A549 (cell line): ENCODE measurements around the gene MYO7A. TPM values are rescaled to one million over a fixed set of nuclear protein-coding genes. Genes with fewer than 3 reads are reported as not detected.

Source experiments
- ATAC-seq, 2 experiments: fragments of 200-7000 bp in 1 of 2; fragments of >200 bp in 1 of 2; cut with Nextera tagmentation in 1 of 2; cut with Tn5 transposase in 1 of 2; 3 replicates each; pipeline versions ENCODE4 v1.8.0 to v1.9.1; 2018 to 2020; ENCODE audit warnings: mild to moderate bottlenecking in 1 of 2, moderate library complexity in 1 of 2
- CTCF ChIA-PET: fragments of 300-600 bp; sonication (Branson Sonifier 250); formaldehyde crosslinking; extraction: SDS; loops from one replicate; lab custom pipeline; 2021; ENCODE audit warnings: antibody characterized with exemption, inconsistent platforms; lab: Yijun Ruan, JAX
- POLR2A ChIA-PET: fragments of 350-600 bp; formaldehyde crosslinking; extraction: SDS; loops from one replicate; lab custom pipeline; 2021; ENCODE audit warnings: antibody characterized with exemption, inconsistent platforms; lab: Yijun Ruan, JAX
- DNase-seq, 2 experiments: peaks; one replicate each; pipeline versions ENCODE4 v3.0.0 to v3.0.0-alpha.2; 2011 to 2016; ENCODE audit warnings: low read depth in 1 of 2, low spot score in 1 of 2
- FAIRE-seq: peaks from 2 replicates; lab custom pipeline; 2011; peaks lifted over from hg19 to GRCh38; lab: Jason Lieb, UNC
- H3K27ac ChIP-seq, 2 experiments: fragments of >200 bp; sonication (Bioruptor Twin); formaldehyde crosslinking; 3 replicates each; pipeline ENCODE4 v1.5.1; 2016 to 2017
- H3K4me1 ChIP-seq: fragments of >200 bp; sonication (Bioruptor Twin); formaldehyde crosslinking; 3 replicates; pipeline ENCODE4 v1.6.1; 2016
- H3K4me2 ChIP-seq: fragments of >200 bp; sonication (Bioruptor Twin); formaldehyde crosslinking; 3 replicates; pipeline ENCODE4 v1.6.1; 2016
- H3K4me3 ChIP-seq: fragments of >200 bp; sonication (Bioruptor Twin); formaldehyde crosslinking; 3 replicates; pipeline ENCODE4 v1.5.1; 2016
- H3K9me3 ChIP-seq: fragments of >200 bp; sonication (Bioruptor Twin); formaldehyde crosslinking; 3 replicates; pipeline ENCODE4 v1.6.1; 2016
- CBX2 ChIP-seq: fragments of 200-600 bp; sonication (generic); IDR thresholded peaks from 2 replicates; pipeline ENCODE4 v1.6.1; 2016; ENCODE audit warnings: low read depth, mild to moderate bottlenecking, borderline replicate concordance
- CBX8 ChIP-seq: fragments of 200-600 bp; sonication (generic); IDR thresholded peaks from 2 replicates; pipeline ENCODE4 v1.6.1; 2016
- CHD4 ChIP-seq: fragments of 200-600 bp; sonication (generic); IDR thresholded peaks from 2 replicates; pipeline ENCODE4 v1.6.1; 2016; ENCODE audit warnings: antibody characterized with exemption, mild to moderate bottlenecking, borderline replicate concordance
- EP300 ChIP-seq, 2 experiments: fragments of >200 bp; sonication (Bioruptor Twin); formaldehyde crosslinking; IDR thresholded peaks; 2 replicates in 1 of 2; 3 replicates in 1 of 2; pipeline ENCODE4 v1.6.1; 2016 to 2017
- FOSL2 ChIP-seq, 2 experiments: fragments of 450-650 bp in 1 of 2; fragments of >200 bp in 1 of 2; sonication (Bioruptor Twin) in 1 of 2; formaldehyde crosslinking; IDR thresholded peaks; 2 replicates each; pipeline versions ENCODE4 v1.5.0 to v1.6.1; 2016 to 2020; ENCODE audit warnings: mild to moderate bottlenecking in 1 of 2, moderate library complexity in 1 of 2
- HES2 ChIP-seq: fragments of >200 bp; sonication (Bioruptor Twin); formaldehyde crosslinking; IDR thresholded peaks from 2 replicates; pipeline ENCODE4 v1.6.1; 2016
- HEYL ChIP-seq: fragments of 250-450 bp; sonication (Bioruptor Pico); IDR thresholded peaks from 2 replicates; pipeline ENCODE4 v1.8.0; 2021; ENCODE audit warnings: mild to moderate bottlenecking, moderate library complexity
- HOXA7 ChIP-seq: fragments of 250-450 bp; sonication (Bioruptor Pico); IDR thresholded peaks from 2 replicates; pipeline ENCODE4 v1.5.0; 2020; ENCODE audit warnings: mild to moderate bottlenecking, moderate library complexity
- JUNB ChIP-seq: fragments of >200 bp; sonication (Bioruptor Twin); formaldehyde crosslinking; IDR thresholded peaks from 2 replicates; pipeline ENCODE4 v1.6.1; 2016
- MAFK ChIP-seq: fragments of 450-650 bp; IDR thresholded peaks from 2 replicates; pipeline ENCODE4 v1.6.1; 2014; ENCODE audit not compliant: partially characterized antibody
- MAX ChIP-seq: IDR thresholded peaks from 2 replicates; pipeline ENCODE4 v1.6.1; 2012
- RARB ChIP-seq: fragments of 250-450 bp; sonication (Bioruptor Pico); IDR thresholded peaks from 2 replicates; pipeline ENCODE4 v1.8.0; 2021; ENCODE audit warnings: mild to moderate bottlenecking, moderate library complexity
- REST ChIP-seq: fragments of 200-600 bp; sonication (generic); IDR thresholded peaks from 2 replicates; pipeline ENCODE4 v1.6.1; 2016; ENCODE audit warnings: antibody characterized with exemption, mild to moderate bottlenecking, moderate library complexity
- RFX5 ChIP-seq: fragments of 450-650 bp; IDR thresholded peaks from 2 replicates; pipeline ENCODE4 v1.7.1; 2014; ENCODE audit warnings: antibody characterized with exemption, mild to moderate bottlenecking, moderate library complexity
- USF2 ChIP-seq: fragments of 450-650 bp; IDR thresholded peaks from 2 replicates; pipeline ENCODE4 v1.6.1; 2014; ENCODE audit warnings: antibody characterized with exemption
- ZFP36 ChIP-seq: fragments of 450-650 bp; IDR thresholded peaks from 2 replicates; pipeline ENCODE4 v1.6.1; 2014; ENCODE audit warnings: borderline replicate concordance; ENCODE audit not compliant: partially characterized antibody
- WGBS: methylation state at CpG from one replicate; pipeline ENCODE4 v1.1.6; 2017; ENCODE audit errors: missing lambda C conversion rate; 5-methylcytosine and 5-hydroxymethylcytosine counted together
- polyA plus RNA-seq, 4 experiments: library from polyadenylated mRNA; depleted of rRNA in 3 of 4; stranded (reverse); fragments of >200 nt; fragmentation: RNase III in 1 of 4; extraction: RNeasy Plus Mini Kit Qiagen cat#74134 plus additional on column Dnase treatment in 1 of 4; gene quantifications; 2 replicates in 3 of 4; 3 replicates in 1 of 4; pipeline ENCODE4 v1.2.3, GENCODE V29; 2011 to 2017

The MYO7A gene
- polyA plus RNA-seq, 2 of the 4 experiments (the other 2 are of a cell fraction): 1.7 to 2.1 TPM

- CTCF ChIA-PET: interaction anchor here (0.6 to 10.8 kb wide), 46 partner anchors 12 to 471 kb away, joined by 3 to 161 read pairs (median 4); partner anchors contain the start of gene MYO7A
- H3K4me1 ChIP-seq: no peaks in the 10 kb centered on the region
- no peak overlapping the region for H3K4me3 ChIP-seq
- H3K9me3 ChIP-seq: no peaks in the 10 kb centered on the region
- FAIRE-seq: no peak
- POLR2A ChIA-PET: no interaction called here
- H3K4me2 ChIP-seq: no peak overlapping the region
- WGBS: 56% methylated on average over 10 of the region's 18 CpGs
- H3K27ac ChIP-seq: no peak overlapping the region
- TF ChIP-seq HOXA7 (no peak), RARB (CRISPR knock-in tag) (no peak), RFX5 (no peak), ZFP36 (no peak), EP300 (IDR thresholded peaks at IDR 0.05) (no peak), MAFK (no peak), REST (no peak)
- TF ChIP-seq, all 56 proteins: peak for 0
- ATAC-seq: no peak
- DNase-seq: no peak
Measured at GRCh38 chr11:77188633-77189491, 60.8 kb downstream of the MYO7A start.

GRCh38 chr11:77189588-77190210 lies 61.7 kb downstream of the MYO7A start:
- TF ChIP-seq HES2 (no peak), RARB (CRISPR knock-in tag) (no peak)
- no peak overlapping the region for H3K27ac ChIP-seq
- 95% methylated on average over 25 of the region's 28 CpGs for WGBS
- ATAC-seq (no peak), FAIRE-seq (no peak), DNase-seq (no peak)
- H3K4me3 ChIP-seq: no peak overlapping the region
- POLR2A ChIA-PET: no interaction called here
- CTCF ChIA-PET: interaction anchor here (0.6 to 10.8 kb wide), 27 partner anchors 12 to 1613 kb away, joined by 3 to 161 read pairs (median 4); partner anchors contain the start of gene MYO7A
- H3K4me2 ChIP-seq: no peak overlapping the region
- H3K4me1 ChIP-seq: no peaks in the 10 kb centered on the region
- H3K9me3 ChIP-seq: no peaks in the 10 kb centered on the region

GRCh38 chr11:77190331-77191075 lies 62.5 kb downstream of the MYO7A start:
- POLR2A ChIA-PET: no interaction called here
- H3K4me3 ChIP-seq: no peak overlapping the region
- no peaks in the 10 kb centered on the region for H3K9me3 ChIP-seq
- H3K27ac ChIP-seq: no peak overlapping the region
- no peak for ATAC-seq
- peak in 1 of 2 experiments; percentile 21 for DNase-seq
- 78% methylated on average over 19 of the region's 21 CpGs for WGBS
- FAIRE-seq: no peak
- CTCF ChIA-PET: interaction anchor here (0.6 to 10.8 kb wide), 13 partner anchors 14 to 1614 kb away, joined by 3 to 161 read pairs (median 4); partner anchors contain the start of gene MYO7A
- TF ChIP-seq CHD4: no peak
- no peak for TF ChIP-seq HEYL (CRISPR knock-in tag)
- TF ChIP-seq CBX2: no peak
- TF ChIP-seq CBX8: no peak
- TF ChIP-seq USF2: no peak
- no peak for TF ChIP-seq JUNB
- no peak for TF ChIP-seq FOSL2 (IDR thresholded peaks at IDR 0.05)
- TF ChIP-seq FOSL2 (CRISPR knock-in tag; IDR thresholded peaks at IDR 0.05): no peak
- TF ChIP-seq MAX: no peak
- H3K4me2 ChIP-seq: no peak overlapping the region
- no peaks in the 10 kb centered on the region for H3K4me1 ChIP-seq
